Measurements from ENCODE around the gene STUB1.

STUB1 gene

DNA sequence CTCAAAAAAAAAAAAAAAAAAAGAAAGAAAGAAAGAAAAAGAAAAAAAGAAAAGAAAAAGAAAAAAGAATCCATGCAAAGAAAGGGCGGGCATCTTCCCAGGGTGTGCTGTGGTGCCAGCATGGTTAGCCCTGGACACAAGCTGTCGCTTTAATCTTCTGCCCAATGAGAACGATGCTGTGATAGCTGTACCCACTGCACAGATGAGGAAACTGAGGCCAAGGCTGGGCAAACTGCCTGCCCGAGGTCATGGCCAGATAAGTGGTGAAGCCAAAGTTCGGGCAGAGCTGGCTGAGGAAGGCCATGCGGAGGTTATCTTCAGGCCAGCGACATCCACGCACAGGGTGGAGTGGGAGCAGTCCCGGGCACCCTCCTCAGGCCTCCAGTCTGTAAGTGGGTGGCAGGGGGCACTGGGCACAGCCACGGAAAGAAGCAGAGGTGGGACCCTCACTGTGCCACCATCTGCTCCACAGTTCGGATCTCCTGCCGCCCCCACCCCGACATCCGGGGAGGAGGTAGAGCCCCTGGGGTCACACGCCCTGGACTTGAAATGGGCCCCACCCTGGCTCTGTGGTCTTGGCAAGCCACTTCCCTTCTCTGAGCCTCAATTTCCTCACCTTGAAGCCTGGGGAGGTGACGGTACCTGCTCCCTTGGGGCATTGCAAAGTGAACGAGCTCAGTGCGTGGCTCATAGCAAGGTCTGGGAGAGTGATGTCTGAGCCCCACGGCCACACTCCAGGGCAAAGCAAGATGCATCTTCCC is 18.9 kb downstream of the STUB1 start:
- DNase-seq = no peak

DNA sequence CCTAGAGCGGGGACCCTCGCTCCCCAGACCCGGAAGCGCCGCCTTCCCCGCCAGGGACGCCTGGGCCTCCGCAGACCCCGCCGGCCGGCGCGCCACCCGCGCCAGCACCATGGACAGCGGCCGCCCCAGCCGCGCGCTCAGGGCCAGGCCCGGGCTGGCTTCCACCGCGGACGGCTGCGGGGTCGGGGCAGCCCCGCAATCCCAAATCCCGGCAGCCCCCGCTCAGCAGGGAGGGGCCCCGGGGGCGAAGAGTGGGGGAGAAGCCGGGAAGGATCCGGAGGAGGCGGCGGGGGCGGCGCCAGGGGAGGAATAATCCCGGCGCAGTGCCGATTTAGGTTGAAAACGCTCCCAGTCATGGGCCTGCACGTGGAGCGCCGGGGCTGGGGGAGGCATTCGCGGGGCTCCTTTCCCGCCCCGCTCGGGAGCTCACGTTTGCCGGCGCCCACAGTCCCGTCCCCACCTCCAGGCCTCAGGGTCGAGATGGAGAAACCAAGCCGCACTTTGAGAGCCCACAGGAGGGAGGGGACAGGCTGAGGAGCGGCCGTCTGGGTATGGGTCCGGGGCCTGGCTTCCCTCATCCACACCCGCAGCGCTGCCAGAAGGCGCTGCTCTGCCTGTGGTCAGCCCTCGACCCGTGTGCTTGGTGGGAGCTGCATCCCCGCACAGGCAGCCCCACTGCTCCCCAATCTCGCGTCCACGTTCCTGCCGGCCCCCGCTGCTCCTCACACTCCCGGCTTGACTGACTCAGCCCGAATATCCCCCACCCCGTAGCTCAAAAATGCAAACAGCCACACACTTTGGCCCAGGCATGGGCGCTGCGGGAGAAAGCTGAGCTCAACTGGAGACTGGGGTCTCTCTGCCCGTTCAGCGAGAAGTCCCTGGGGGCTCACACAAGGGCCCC is 20.7 kb downstream of the STUB1 start:
- DNase-seq = no peak

DNA sequence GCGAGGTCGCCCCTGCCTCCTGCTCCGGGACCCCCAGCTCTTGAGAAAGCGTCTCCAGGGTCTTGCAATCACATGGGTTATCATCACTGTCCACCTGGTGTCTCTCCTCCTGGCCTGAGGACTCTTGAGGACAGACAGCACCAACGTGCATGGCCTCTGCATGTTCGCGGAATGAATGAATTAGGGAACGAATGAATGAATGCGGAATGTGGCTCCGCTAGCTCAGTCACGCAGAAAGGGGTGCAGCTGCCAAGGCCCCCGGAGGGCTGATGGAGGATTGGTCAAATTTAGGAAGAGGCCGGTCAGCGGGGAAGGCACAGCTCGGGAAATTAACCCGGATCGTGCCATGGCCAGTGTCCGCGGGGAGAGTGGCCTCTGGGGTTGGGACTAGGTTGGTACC is 22.1 kb downstream of the STUB1 start:
- DNase-seq = no peak

DNA sequence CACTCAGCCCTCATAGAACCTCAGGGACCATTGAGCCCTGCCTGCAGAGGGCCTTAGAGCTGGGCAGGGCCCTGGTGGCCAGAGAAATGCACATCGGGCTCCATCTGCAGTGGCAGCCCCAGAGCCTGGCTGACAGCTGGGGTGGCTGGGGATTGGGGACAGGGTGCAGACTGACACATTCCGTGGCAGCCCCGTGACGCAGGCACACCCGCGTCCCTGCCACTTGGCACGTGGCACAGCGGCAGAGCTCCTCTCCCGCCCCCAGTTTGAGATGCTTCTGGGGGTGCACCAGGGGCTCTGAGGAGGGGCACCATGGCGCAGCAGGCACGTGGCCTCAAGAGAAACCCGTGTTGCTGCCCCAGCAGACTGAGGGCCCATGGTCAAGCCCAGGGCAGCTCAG is 23.2 kb downstream of the STUB1 start:
- no peak for DNase-seq

DNA sequence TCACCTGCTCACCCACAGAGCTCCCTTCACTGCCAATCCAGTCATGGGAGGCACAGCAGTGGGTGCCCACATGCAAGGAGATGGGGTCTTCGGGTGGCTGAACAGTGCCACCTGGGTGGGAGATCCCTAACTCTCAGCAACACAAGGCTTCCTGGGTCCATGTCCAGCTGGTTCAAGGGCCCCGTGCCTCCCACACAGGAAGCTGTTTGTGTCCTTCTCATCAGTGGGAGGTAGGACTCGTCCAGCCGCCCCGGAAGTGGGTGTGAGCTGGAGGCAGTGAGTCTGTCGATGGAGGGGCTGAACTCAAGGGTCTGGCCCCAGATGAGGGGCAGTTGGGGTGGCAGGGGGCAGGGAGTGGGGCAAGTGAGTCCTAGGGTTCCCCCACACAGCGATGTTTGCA is 23.8 kb downstream of the STUB1 start:
- DNase-seq = no peak

DNA sequence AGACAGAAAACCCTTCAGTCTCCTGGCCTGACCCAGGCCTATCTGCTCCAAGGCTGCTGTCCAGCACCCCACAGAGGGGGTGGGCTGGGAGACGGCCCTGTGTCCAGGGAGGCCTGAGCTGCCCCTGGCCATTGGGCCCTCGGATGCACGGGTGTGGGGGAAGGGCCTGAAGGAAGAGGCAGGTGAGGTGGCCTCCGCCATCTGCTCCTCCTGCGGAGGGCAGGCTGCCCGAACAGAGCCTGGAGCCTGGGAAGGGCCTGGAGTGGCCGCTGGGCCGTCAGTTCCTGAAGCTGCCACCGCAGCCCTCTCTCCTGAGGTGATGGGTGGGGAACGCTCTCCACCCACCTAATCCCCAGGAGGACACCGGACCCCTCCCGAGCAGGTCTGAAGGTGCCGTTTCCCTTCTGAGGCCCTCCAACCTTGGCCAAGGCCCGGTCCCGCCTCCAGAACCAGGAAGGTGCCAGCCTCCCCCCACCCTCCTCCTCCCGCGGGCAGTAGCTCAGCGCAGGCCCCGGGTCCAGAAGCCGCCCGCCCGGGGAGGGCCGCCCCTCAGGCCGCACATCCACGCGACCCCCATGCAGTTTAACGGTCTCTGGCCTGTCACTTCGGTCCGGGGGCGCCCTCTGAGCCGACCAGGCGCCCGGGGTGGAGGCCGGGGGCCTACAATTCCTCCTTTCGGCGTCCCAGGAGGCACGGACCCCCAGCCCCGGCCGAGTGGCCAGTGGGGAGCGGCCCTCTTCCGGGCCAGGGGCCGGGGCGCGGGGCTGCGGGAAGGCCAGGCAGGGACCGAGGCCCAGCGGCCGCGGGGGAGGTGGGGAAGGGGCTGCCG is 24.6 kb downstream of the STUB1 start:
- peak in 2 of 3 experiments; percentile 47 to 54 for DNase-seq

DNA sequence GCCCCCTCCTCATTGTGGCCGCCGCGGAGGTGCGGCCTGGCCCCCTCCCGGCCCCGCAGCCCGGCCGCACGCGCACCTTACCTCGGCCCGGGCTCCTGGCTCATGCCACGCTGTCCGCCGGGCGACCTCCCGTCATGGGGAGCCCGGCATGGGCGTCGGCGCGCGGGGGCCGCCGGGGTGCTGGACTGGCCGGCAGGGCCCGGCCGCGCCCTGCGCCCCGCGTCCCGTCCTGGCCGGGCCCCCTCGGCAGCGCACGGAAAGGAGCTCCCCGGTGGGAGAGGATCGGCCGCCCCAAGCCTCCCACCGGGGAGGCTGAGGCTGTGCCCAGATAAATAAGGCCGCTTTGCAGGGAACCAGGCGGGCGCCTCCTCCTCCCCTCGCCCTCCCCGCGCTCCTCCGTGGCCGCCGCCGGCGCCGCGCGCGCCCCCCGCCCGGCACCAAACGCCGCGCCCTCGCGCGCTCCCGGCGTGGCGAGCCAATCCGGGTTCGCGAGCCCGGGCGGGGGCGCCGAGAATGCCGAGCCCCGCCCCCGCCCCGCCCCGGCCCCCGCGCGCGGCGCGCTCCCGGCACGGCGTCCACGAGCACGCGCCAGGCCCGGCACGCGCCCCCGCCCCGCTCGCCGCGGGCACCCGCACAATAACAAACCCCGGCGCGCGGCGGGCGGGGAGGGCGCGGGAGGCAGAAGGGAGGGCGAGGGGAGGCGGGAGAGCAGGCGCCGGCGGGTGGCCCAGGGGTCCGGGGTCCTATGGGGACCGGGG is 25.4 kb downstream of the STUB1 start, which contains the start of gene FBXL16:
Gene FBXL16, minus strand, starts transcription at position 371 of the 758 bp plus-strand sequence. CDS start 8,396 bp downstream, outside the sequence.
- peak; percentile 88 to 98 (median 92) for DNase-seq

DNA sequence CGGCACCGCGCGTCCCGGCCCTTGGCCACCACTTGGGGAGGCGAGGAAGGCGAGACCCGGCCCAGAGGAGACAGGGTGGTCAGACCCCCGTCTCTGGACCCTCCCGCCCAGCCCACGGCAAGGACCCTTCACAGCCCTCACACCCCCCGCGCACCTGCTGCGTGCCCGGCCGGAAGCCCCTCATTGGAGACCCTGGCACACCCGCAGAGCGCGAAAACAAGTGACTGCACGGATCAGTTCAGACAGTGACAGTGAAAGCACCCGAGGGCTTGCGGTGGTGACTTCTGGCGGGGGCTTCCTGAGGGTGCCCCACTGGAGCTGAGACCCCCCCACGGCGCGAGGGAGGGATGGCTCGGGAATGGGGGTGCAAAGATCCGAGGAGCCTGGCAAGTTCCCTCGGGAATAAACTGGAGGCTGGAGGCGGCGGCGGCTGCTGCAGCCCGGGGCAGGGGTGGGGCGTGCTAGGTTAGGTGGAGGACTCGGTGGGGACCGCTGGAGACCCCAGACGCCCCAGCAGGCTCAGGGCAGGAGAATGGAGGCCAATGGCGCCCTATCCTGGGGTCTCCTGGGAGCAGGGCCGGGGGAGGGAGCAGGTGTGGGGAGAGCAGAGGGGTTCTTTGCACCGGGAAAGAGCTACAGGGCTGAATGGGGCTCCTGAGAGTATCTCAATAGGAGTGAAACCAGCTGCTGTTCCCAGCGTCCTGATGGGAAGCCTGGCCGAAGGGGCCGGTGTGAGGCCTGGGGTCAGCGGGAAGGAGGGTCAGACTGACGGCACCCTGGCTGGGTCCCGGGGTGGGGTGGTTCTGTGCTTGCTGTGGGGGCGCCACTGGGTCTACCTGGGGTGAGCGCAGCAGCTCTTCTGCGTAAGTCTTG is 26.2 kb downstream of the STUB1 start:
- DNase-seq = peak; percentile 41 to 81 (median 79)

DNA sequence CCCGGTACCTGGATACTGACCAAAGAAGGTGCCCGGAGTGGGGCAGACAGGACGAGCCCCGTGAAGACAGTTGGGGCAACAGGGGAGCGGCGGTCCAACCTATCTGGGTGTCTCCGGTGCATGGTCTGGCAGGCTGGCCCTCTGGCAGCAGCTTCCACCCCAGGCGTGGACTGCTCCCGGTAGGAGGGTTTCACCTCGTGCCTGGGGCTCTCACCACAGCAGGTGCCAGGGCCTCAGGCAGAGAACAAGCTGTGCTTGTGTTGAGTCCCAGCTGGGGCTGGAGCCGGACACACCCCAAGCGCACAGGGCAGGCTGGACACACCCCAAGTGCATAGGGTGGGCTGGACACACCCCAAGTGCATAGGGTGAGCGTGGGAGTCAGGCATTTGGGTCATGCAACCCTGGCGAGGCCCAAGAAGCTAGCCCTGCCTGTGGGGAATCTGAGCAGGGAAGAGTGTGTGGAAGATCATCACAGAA is 26.9 kb downstream of the STUB1 start:
- DNase-seq = peak; percentile 25 to 69 (median 66)

DNA sequence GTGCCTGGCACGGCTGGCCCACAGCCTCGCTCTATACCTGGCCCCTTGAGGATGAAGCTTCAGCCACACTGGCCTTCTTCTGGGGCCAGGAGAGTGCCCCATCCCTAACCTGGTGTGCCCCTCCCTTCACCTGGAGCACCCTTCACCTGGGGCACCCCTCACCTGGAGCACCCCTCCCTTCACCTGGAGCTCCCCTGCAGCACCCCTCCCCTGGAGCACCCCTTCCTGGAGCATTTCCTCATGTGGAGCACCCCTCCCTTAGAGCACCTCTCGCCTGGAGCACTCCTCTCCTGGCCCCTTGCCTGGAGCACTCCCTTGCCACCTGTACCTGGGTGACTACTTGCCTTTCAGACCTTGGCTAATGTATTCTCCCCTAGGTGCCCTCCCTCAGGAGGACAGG is 27.8 kb downstream of the STUB1 start:
- no peak for DNase-seq

DNA sequence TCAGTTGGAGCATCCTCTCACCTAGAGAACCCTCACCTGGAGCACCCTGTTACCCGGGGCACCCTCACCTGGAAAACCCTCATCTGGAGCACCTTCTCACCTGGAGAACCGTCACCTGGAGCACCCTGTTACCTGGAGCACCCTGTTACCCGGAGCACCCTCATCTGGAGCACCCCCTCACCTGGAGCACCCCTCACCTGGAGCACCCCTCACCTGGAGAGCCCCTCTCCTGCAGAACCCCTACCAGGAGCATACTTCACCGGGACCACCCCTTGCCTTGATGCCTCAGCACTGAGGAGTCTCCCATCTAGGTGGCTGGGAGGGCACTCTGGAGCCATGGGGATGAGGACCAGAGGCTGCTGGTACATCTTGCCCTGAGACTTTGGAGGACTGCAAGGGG is 28.7 kb downstream of the STUB1 start:
- DNase-seq = no peak

DNA sequence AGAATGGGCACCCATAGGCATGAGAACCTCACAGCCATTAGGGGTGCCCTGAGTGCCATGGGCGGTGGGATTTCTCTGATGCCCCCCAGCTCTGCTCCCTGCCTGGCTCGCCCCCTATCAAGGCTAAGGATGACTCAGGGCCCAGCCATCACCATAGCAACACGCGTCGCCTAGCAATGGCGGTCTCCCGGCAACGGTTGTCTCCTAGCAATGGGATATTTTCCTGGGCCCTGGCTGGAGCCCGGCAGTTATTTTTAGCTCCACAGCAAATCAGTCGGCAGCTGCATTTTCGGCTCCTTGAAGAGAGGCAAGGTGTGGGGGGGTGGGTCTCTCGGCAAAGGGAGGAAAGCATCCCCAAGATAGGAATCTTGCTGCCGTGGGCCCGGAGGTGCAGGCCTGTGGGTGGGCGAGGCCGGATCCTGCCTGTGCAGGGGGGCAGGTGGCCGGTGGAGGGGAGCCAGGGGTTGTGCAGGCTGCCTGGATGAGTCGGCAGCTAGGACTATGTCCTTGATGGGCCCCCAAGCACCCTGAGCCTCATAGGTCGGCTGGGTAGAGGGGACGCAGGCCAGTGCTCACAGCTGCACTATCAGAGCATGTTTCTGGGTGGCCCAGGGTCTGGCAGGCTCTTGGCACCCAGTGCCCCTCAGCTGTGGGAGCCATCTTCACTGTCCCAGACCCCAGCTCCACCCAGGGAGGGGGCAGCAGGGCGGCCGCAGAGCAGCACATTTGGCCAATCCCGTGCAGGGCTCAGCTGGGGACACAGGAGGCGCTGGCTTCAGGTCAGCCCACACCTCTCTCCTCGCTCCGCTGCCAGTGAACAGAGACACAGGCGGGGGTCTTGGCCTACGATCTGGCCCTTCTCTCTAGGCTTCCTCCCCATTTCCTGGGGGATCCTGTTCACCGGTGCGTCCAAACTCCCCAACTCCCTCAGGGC is 29.6 kb downstream of the STUB1 start:
- peak; percentile 95 to 99 (median 98) for DNase-seq

DNA sequence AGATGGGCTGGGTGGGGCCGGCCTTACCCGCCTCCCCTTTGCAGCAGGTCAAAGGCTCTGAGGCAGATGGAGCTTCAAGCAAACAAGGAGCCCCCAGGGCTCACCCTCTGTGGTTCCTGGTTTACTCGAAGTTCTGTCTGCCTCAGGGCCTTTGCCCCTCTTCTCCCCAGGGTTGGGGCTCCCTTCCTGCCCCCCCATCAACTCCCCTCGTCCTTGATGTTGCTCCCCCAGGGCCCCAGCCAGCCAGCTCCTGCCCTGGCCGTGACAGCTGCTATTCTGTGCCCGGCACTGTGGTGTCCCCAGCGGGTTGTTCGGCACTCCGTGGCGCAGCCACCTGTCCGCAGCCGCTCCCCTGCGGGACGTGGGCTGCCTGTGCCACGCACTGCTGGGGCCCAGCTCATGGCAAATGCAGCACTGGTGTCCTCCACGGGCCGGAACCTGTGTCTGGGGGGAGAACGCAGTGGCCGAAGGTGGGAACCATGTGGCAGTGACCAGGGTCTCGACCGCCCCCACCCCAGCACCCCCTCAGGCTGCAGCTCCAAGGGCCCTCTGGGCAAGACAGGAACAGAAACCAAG is 30.4 kb downstream of the STUB1 start:
- DNase-seq = peak in 1 of 3 experiments; percentile 70

DNA sequence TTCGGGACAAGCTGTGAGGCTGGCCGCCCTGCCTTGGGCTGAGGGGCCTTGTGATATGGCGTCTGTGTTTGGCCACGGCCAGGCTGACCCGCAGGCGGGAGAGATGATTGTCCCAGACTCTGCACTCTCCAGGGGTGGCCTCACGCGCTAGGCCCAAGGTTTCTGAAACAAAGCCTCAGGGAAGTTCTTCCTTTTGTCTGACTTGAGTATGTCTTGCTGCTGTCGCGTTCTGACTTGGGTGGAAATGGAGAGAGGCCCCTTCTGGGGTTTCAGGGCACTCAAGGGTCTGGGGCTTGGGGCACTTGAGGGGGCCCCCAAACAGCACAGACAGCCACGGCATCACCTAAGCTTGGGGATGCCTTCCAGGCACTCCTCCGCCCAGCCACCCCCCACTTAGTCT is 30.9 kb downstream of the STUB1 start:
- no peak for DNase-seq

DNA sequence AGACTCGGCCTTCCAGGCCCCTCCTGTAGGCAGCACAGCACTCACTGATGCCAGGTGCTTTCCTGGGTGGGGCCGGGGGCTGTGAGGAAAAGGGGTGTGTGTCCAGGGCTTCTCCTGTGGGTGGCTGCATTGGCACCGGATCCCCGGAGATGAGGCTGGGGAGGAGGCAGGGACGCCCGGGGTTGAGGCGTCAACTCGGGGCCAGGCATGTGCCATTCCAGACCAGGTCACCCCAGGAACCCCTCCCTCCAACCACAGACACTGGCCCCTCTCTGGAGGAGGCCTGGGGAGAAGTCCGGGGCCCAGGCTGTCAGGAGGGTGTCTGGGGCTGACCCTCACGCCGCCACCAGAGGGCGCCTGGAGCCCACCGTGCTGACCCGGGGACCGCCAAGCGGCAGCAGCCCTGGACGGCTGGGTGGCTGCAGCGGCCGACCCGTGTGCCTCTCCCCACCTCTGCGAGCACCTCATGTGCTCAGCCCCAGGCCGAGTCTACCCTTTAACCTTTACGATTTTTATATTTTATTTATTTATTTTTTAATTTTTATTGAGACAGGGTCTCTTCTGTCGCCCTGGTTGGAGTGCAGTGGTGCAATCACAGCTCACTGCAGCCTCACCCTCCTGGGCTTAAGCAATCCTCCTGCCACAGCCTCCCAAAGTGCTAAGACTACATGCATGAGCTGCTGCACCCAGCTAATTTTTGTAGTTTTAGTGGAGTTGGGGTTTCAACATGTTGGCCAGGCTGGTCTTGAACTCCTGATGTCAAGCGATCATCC is 31.5 kb downstream of the STUB1 start:
- peak; percentile 65 to 77 (median 72) for DNase-seq

DNA sequence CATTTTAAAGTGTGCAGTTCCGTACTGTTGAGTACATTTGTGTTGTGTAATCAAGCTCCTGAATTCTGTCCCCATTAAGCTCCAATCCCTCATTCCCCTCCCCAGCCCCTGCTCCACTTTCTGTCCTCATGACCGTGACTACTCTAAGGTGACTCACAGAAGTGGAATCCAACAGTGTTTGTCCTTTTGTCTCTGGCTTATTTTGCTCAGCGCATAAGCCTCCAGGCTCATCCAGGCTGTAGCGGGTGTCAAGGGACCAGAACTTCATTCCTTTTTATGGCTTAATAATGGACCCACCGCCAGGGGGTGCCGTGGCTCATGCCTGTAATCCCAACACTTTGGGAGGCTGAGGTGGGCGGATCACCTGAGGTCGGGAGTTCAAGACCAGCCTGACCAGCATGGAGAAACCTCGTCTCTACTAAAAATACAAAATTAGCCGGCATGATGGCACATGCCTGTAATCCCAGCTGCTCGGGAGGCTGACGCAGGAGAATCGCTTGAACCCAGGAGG is 32.6 kb downstream of the STUB1 start:
- DNase-seq = peak; percentile 11 to 53 (median 50)

DNA sequence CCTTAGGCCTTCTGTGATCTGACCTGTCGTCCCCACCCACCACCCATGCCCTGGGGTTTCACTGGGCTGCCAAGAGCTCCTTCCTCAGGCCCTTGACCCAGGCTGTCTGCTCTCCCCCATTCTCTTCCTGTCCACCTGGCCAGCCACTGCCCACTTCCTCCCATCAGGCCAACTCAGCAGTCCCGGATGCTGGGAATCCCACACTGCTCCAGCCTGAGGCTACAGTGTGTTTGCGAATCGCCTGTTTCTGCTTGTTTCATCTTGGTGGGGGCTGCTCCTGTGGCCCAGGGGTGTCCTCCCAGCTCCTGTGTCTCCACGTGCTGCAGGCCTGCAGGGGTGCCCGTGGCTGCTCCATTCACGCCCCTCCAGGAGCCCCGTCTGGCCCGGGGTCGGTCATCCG is 33.9 kb downstream of the STUB1 start:
- DNase-seq = no peak
